NCI-H1694 (cell line): ENCODE results near the gene SGCA.

Experiments
- DNase-seq: peaks from one replicate; lab custom pipeline; 2025; lab: John Stamatoyannopoulos, UW

The SGCA gene

DNA sequence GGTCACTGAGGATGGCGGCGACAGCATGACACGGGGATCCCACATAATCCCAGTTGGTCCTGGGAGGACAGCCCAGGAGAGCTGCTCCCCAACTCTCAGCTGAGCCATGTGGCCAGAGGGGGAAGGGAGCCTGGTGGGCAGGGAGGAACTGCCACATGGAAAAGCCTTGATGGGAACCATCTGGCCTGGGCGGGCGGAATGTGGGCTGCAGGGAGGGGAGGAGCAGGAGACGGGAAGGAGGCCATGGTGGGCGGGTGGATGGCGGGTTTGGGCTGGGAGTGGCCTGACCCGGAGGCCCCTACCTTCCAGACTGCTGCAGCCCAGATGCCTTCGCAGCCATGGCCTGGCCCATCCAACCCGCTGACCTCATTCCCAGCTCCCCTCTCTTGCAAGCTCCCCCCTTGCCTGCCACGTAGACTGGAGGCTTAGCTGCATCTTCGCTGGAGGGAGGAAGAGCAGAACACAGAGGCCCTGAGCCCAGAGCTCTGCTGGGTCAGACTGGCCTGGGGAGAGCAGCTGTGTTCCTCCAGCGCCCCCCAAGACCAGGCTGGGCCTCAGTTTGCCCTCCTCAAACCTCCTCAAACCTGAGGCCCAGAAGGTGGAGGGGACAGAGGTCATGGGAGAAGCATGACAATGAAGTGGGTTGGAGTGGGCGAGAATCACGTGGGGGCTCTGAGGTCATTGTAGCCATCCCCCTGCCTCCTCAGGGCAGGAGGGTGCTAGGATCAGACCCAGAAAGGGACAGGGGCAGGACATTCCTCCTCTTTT, 43.9 kb downstream of the SGCA start:
- peak; percentile 71 for DNase-seq

DNA sequence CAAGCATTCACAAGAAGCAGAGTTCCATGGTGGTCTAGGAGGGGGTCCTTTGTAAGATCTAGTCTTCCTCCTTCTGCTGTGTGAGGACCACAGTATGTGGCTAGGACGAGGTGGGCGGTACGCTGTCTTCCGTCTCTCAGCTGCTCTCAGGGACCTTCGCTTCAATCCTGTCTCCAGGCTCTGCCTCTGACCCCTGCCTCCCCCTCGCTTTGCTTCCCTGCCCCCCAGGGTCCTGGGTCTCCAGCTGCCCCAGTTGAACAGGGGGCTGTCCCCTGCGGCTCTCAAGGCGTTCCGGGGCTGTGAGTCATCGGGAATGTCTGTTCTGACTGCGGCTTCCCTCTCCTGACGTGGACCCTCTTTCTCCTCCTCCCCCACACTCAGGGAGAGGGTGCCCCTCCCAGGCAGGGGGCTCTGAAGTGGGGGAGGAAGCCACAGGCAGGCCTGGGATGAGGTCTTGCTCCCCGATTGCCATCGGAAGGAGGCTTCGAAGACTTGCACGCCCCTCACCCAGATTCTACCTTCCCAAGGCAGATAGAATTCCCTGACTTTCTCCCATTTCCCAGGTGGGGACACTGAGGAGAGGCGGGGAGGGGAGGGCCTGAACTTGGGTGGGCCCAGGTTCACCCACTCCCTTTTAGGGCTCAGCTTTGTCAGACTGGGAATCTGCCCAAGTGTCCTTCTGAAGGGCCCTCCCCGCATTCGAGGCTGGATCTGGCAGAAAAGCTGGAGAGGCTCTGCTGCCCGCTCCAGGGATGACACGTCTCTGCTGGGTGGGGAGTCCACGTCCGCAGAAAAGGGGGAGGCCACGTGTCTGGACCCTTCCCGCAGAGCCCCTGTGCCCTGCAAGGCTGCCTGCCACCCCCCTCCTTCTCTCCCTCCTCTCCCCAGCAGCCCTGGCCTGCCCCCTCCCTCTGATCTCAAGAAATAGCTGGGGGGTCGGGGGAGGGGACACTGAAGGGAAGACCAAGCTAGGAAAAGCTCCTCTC, 44.7 kb downstream of the SGCA start:
- no peak for DNase-seq

DNA sequence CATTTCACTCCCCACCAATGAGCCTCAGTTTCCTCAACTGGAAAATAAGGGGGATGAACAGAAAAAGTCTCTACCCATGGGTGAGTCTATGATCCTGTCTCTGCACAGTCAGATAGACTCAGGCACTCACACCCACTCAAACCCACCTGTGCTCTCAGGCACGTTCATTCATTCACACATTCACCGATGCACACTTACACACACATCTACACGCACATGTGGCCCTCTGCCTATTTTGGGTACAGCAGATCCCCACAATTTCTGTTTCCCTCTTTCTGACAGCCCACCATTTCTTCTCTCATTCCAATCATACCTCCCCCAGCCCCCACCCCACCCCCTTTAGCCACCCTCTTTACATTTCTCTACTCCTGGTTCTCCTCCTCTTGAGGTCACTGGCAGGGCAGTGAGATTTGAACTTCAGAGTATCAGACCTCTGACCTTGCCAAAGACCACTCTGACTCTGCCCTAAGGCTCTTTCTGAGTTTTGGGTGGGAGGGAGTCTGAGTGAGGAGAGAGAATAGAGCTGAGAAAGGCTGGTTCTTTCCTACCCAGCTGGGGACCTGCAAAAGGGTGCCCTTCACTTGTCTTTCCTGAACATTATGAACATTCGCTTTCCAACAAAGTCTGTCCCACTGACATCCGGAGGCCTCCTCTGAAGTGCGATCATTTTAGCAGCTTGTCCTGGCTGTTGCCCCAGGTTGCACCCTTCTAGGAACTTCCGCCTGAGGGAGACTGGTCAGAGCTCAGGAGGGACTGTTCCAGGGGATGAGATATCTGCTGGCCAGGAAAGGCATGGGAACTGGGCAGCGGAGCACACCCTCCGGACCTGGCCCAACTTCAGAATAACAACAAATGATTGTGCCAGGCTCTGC, 45.7 kb downstream of the SGCA start:
- no peak for DNase-seq

DNA sequence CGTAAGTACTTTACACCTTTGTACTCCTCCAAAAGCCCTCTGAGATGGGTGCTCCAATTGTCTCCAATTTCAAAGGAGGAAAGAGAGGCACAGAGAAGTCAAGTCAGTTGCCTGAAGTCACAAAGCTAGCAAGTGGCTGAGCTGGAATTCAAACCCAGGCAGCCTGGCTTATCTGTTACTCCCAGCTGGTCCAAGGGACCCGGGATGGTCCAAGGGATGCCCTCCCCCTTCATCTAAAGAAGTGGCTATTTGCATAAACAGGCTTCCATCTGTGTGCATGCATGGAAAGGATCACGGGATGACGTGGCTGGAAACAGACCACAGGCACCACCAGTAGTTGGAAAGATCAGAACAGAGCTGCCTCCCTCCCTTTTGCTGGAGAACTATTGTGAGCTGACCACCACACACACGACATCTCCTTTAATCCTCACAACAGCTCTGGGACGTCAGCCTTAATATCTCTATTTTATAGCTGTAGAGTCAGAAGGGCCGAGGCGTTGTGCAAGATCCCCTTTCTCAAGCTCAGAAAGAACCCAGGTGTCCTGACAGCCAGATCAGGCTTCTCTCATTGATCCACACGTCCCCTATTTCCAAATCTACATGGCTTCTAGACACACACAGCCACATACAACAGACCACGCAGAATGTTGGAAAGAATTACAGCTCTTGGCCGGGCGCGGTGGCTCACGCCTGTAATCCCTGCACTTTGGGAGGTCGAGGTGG, 46.5 kb downstream of the SGCA start:
- DNase-seq, result no peak

DNA sequence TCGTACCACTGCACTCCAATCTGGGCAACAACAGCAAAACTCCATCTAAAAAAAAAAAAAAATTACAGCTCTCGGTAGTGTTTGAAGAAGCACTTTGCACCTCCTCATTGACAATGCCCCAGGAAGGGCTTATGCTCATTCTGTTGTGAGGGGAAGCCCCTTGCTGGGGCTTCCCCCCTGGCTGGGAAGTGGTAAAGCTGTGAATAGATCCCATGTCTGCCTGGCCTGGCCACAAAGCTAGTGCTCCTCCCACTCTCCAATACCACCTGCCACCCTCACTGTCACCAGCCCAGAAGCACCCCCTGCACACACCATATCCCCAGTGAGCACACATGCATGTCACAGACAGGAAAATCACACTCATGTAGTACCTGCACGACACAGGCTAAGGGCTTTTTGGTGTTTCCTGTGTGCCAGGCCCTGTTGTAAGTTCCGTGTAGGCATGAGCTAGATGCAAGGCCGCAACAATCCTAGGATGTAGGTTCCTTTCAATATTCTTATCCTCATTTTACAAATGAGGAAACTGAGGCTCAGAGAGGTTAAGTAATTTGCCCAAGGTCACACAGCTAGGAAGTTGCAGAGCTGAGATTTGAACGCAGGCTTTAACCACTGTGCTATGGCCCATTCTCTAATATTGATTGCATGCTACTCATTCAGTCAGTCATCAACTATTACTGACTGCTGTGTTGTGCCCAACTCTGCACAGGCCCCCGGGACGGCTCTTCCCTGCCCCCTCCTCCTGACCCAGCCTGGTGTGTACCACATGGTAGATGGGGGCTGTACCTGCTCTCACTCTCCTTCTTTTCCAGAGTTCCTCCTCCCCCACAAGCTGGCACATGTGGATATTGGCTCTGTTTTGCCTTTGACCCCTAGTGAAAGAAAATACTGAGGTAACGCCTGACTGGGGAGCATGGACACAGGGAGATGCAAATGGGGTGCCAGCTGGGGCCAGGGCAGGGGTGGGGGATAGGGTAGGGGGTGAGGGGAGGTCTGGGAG, 47.5 kb downstream of the SGCA start:
- DNase-seq, result peak; percentile 29

- no peak for DNase-seq
Measured at GRCh38 chr17:50214976-50215760, 49.4 kb downstream of the SGCA start.

GRCh38 chr17:50217591-50217990, 51.8 kb downstream of the SGCA start:
- no peak for DNase-seq

GRCh38 chr17:50218071-50218759, 52.4 kb downstream of the SGCA start:
- no peak for DNase-seq

- DNase-seq, result no peak
Measured at GRCh38 chr17:50218771-50219315, 53.0 kb downstream of the SGCA start.

DNA sequence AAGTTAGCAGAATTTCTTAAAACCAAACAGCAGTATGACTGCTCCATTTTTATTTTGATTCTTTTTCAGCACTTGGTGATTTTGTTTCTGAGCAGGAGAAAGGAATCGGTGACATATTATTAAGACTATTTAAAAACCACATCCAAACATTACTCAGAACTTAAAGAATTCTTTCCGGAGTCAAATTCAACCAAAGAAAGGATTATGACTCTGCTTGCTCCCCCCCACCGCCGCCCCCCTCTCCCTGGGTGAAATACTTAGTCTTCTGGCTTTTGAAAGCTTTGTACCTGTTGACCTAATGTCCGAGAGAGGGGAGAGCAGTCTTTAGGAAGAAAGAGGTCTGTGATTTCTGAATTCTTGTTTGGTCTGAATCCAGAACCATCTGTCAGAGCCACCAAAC, 53.5 kb downstream of the SGCA start:
- DNase-seq, result no peak

- DNase-seq, result no peak
Measured at GRCh38 chr17:50219939-50220465, 54.2 kb downstream of the SGCA start.

GRCh38 chr17:50220811-50221210, 55.0 kb downstream of the SGCA start:
- no peak for DNase-seq

DNA sequence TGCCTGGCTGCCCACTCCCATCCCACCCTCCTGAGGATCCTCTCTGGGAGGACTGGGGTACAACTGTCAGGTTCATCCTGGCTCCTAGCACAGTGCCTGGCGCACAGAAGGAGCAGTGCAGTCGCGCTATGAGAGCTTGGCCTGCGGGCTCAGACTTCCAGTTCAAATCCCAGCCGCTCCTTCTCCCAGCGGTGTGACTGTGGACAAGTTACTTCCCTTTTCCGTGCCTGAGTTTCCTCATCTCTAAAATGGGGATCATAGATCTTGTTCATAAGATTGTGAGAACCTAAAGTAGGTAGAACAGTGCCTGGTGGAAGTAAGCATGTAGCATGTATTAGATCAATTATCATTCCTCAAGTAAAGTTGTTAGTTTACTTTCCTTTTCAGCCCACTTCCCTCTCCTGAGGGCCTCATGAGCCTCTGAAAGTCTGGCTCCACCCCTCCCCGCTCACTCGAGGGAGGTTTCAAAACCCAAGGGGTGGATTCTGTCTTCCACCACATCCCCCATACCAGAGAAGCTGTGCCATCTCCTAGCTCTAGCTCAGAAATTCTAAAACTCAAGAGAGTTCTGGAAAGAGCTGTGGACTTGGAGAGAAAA, 55.6 kb downstream of the SGCA start:
- DNase-seq, result no peak

DNA sequence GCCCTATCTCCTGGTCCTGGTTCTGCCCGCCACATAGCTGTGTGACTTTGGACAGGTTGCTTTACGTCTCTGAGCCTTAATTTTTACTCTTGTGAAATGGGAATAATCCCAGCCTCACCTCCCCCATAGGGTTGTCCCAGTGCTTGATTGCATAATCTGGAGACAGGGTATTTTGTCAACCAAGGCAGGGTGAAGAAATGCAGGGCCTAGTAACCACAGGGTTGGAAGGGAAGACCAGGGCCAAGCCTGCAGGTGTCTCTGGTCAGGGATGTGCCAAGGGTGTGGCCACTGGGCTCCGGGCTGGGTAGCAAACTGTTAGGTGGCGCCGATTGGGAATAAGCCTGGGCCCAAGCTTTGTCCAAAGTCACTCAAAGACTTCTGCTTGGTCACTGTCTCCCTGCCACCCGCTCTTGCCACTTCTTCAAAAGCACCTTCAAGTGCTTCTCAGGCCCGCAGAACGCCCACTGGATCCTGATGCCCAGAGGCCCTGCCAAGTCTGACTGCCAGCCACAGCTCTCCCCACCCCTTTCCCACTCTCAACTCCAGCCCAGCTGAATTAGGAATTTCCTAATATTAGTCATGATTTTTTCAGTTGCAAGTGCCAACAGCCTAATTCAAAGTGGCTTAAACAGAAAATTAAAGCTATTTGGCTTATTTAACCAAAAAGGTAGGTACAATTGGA, 56.2 kb downstream of the SGCA start:
- DNase-seq, result no peak

DNA sequence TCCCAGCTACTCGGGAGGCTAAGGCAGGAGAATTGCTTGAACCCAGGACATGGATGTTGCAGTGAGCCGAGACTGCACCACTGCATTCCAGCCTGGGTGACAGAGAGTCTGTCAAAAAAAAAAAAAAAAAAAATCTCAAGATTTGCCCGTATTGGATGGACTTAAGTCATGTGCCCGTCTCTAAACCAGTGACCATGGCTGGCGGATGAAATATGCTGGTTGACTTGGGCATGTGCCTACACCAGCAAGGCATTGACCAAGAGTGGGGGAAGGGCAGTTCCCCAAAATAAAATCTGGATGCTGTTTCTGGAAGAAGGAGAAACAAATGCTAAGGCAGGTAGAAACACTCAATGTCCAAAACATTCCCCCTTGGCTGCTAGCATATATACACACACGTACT, 57.1 kb downstream of the SGCA start:
- DNase-seq, result no peak
